ENCODE measurements around the gene MGA. TPM values are rescaled to one million over a fixed set of nuclear protein-coding genes. Genes with fewer than 3 reads are reported as not detected.
"Not testable (repeated sequence)": the region's sequence is repeated elsewhere in the genome, so short reads cannot be mapped to it uniquely, and the experiment has no call there.

MGA gene
- total RNA-seq, 2 experiments from 2014 or later, result 37.9 to 38.2 TPM

GRCh38 chr15:41693757-41694156 lies 33.6 kb downstream of the MGA start:
- ChIA-PET POLR2A (interaction anchor here (0.6 kb wide), 1 partner anchor 116 kb away, joined by 4 read pairs; no protein-coding TSS in a partner anchor), CTCF (no interaction called here)

- ChIA-PET CTCF (interaction anchor here (0.7 to 1.2 kb wide), 4 partner anchors 11 to 138 kb away, joined by 3 to 5 read pairs (median 4); partner anchors contain the start of gene MAPKBP1), POLR2A (interaction anchor here (0.7 kb wide), 1 partner anchor 267 kb away, joined by 3 read pairs; no protein-coding TSS in a partner anchor)
Measured at GRCh38 chr15:41695750-41696436, 35.7 kb downstream of the MGA start.

- POLR2A ChIA-PET, result no interaction called here
- CTCF ChIA-PET, result no interaction called here
Measured at GRCh38 chr15:41698779-41699178, 38.6 kb downstream of the MGA start.

GRCh38 chr15:41703120-41703519 lies 42.9 kb downstream of the MGA start:
- POLR2A ChIA-PET, result interaction anchor here (0.6 kb wide), 1 partner anchor 116 kb away, joined by 4 read pairs; no protein-coding TSS in a partner anchor
- CTCF ChIA-PET, result no interaction called here

DNA sequence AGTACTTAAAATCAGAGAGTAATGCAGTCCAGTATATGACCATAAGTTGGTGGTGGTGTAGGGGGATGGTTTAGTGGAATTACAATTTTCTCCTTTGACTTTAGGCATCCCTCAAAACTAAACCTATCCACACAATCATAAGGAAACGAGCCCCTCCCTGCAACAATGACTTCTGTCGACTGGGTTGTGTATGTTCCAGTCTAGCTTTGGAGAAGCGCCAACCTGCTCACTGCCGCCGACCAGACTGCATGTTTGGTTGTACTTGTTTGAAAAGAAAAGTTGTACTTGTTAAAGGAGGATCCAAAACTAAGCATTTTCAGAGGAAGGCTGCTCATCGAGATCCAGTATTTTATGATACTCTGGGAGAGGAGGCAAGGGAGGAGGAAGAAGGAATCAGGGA lies 52.8 kb downstream of the MGA start:
- POLR2A ChIA-PET, result no interaction called here
- CTCF ChIA-PET, result interaction anchor here (0.5 kb wide), 1 partner anchor 113 kb away, joined by 3 read pairs; no protein-coding TSS in a partner anchor

DNA sequence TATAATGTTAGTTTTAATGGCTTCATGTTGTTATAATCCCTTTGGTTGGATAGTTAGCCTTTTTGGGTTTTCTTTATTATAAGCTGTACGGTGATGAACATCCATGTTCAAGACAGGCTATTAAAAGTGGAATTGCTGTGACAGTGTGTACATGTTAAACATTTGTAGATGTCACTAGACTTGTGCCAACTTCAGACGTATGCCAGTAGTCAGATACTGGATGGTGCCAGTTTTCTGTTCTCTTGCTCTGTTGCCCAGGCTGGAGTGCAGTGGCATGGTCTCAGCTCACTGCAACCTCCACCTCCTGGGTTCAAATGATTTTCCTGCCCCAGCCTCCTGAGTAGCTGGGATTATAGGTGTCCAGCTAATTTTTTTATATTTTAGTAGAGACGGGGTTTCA lies 54.1 kb downstream of the MGA start:
- CTCF ChIA-PET, result no interaction called here
- POLR2A ChIA-PET, result no interaction called here

- ChIA-PET CTCF (interaction anchor here (1.4 kb wide), 1 partner anchor 21 kb away, joined by 5 read pairs; no protein-coding TSS in a partner anchor), POLR2A (no interaction called here)
Measured at GRCh38 chr15:41716864-41717263, 56.7 kb downstream of the MGA start.

- CTCF ChIA-PET, result interaction anchor here (0.7 kb wide), 1 partner anchor 16 kb away, joined by 3 read pairs; no protein-coding TSS in a partner anchor
- POLR2A ChIA-PET, result no interaction called here
Measured at GRCh38 chr15:41727143-41727542, 66.9 kb downstream of the MGA start.

GRCh38 chr15:41728061-41728460 lies 67.9 kb downstream of the MGA start:
- CTCF ChIA-PET, POLR2A ChIA-PET: not testable (repeated sequence)

GRCh38 chr15:41730543-41730942 lies 70.3 kb downstream of the MGA start:
- CTCF ChIA-PET, result no interaction called here
- POLR2A ChIA-PET, result no interaction called here

DNA sequence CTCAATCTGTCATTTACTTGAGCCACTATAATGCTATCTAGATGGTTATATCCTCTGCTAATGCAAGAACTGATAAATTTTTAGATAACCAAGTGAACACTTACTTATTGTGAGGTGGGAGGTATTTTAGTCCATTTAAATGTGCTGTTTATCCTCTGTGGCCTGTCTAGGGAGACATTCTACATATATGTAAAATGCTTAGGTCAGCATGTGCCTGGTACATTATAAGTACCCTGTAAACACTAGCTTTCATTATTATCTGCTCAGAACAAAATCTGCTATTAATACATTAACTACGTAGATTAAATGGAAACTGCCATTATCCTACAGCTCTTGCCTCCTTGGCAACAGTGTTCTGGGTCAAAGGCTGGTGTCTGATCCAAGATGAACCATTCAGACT lies 72.3 kb downstream of the MGA start:
- POLR2A ChIA-PET, result no interaction called here
- CTCF ChIA-PET, result no interaction called here

DNA sequence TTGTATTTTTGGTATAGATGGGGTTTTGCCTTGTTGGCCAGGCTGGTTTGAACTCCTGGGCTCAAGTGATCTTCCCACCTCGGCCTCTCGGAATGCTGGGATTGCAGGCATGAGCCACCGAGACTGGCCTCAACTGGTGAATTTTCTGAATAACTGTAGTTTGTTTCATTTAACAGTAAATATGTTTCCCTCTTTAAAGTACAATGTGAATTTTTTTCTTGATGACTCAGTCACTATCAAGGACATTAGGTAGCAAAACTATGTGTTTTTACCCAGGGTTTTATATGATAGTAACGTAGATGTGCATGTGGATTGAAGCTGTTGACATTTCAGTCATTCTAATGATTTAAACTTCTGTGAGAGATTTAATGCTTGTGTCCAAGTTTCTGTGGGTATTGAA lies 73.9 kb downstream of the MGA start:
- POLR2A ChIA-PET, result no interaction called here
- CTCF ChIA-PET, result no interaction called here

DNA sequence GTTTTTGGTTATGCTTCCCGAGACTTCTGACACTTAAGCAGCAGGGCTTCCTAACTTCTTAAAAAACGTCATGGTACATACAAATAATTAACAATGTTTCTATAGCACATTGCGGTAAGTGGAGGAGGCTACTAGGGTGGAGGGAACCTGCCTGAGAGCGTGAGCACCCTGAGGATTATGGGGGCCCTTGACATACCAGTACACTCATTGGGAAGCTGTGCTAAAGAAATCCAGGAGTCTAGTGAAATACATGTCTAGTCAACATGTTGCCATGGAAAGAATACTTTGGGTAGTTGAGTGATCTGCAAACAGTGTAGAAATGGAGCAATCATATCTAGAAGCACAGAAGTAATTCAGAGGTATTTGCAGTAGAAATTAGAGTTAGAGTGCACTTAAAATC lies 74.8 kb downstream of the MGA start:
- ChIA-PET CTCF (interaction anchor here (1.2 kb wide), 1 partner anchor 12 kb away, joined by 3 read pairs; no protein-coding TSS in a partner anchor), POLR2A (no interaction called here)

- POLR2A ChIA-PET, result not testable (repeated sequence)
- CTCF ChIA-PET, result interaction anchor here (0.6 to 1.2 kb wide), 2 partner anchors 12 to 68 kb away, joined by 3 read pairs; no protein-coding TSS in a partner anchor
Measured at GRCh38 chr15:41735492-41735891, 75.3 kb downstream of the MGA start.

DNA sequence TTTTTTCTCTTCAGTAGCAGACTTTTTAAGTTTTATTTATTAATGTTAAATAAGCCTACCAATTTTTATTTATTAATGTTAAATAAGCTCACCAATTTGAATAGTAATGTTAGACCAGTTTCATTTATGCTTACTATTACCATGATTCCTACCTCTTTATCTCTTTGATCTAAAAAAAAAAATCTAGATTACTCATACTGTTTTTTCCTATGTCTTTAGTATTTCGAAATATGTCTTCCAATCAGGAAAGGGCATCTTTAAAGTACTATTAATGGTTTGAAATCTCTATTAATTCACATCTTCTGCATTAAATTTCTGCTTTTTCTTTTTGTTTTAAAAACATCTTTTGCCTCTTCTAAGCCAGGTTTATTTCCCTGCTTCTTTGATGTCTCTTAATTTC lies 86.6 kb downstream of the MGA start:
- ChIA-PET POLR2A (no interaction called here), CTCF (interaction anchor here (0.7 to 1.4 kb wide), 2 partner anchors 11 to 1316 kb away, joined by 3 read pairs; no protein-coding TSS in a partner anchor)

GRCh38 chr15:41756198-41756597 lies 96.0 kb downstream of the MGA start:
- POLR2A ChIA-PET, result no interaction called here
- CTCF ChIA-PET, result no interaction called here

DNA sequence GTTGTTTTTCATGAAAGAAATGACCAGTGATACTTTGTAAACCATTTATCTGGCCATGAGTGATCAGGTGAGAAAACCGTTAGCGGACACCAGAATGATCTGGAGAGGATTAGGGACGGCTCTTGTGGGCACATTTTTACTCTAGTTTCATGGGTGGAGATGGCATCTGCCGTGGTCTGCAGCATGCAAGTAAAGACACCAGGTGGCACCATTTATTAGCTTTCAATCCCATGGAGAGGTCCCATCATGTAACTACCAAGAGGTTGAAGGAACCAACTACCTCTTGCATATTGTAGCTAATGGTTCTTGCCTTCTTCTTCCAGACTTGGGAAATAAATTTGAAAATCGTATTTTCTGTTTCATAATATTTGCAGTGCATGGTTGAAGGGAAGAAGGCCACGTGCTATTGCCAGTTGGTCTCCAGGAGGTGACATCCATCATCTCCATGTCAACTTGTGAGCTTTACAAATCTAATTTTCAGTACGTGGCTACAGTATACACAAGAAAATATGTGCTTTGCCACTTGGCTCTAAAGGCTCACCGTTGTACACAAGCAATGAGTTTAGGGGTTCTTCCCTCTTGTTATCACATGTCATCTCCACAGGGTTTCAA lies 112.6 kb downstream of the MGA start:
- CTCF ChIA-PET, result interaction anchor here (0.7 to 3.8 kb wide), 9 partner anchors 9 to 307 kb away, joined by 3 to 68 read pairs (median 5); no protein-coding TSS in a partner anchor
- POLR2A ChIA-PET, result interaction anchor here (0.6 to 2.0 kb wide), 2 partner anchors 111 to 199 kb away, joined by 3 to 12 read pairs; partner anchors contain the start of gene EHD4

GRCh38 chr15:41773332-41773728 lies 113.1 kb downstream of the MGA start:
- POLR2A ChIA-PET, result interaction anchor here (0.5 to 2.0 kb wide), 4 partner anchors 113 to 295 kb away, joined by 3 to 12 read pairs (median 3); partner anchors contain the start of genes EHD4 and MGA
- CTCF ChIA-PET, result interaction anchor here (0.7 to 3.8 kb wide), 12 partner anchors 8 to 308 kb away, joined by 3 to 68 read pairs (median 4); partner anchors contain the start of gene MGA

DNA sequence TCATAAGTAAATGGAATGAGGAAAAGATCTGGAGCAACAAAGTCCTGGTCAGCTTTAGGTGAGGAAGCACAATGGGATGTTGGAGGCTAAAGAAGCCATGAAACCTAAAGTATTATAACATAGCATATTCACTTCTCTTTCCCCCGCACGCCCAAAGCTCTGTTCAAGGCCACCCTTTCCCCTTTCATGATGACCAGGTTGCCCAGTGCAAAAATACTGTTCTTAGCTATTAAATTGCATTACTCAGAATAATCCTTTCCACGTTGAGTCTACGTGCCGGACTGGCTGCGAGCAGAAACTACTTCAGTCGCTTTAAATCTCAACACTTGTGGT lies 113.5 kb downstream of the MGA start:
- ChIA-PET CTCF (interaction anchor here (1.0 to 3.8 kb wide), 12 partner anchors 11 to 308 kb away, joined by 3 to 68 read pairs (median 4); partner anchors contain the start of genes MGA and RPAP1), POLR2A (interaction anchor here (0.5 to 2.0 kb wide), 5 partner anchors 58 to 295 kb away, joined by 3 to 12 read pairs (median 3); partner anchors contain the start of genes EHD4 and MGA)

Measured in activated CD8-positive, alpha-beta memory T cell treated with anti-CD3 and anti-CD28 coated beads for 36 hours (primary cell).